ENCODE data around the gene EMC9.

Gene EMC9

DNA sequence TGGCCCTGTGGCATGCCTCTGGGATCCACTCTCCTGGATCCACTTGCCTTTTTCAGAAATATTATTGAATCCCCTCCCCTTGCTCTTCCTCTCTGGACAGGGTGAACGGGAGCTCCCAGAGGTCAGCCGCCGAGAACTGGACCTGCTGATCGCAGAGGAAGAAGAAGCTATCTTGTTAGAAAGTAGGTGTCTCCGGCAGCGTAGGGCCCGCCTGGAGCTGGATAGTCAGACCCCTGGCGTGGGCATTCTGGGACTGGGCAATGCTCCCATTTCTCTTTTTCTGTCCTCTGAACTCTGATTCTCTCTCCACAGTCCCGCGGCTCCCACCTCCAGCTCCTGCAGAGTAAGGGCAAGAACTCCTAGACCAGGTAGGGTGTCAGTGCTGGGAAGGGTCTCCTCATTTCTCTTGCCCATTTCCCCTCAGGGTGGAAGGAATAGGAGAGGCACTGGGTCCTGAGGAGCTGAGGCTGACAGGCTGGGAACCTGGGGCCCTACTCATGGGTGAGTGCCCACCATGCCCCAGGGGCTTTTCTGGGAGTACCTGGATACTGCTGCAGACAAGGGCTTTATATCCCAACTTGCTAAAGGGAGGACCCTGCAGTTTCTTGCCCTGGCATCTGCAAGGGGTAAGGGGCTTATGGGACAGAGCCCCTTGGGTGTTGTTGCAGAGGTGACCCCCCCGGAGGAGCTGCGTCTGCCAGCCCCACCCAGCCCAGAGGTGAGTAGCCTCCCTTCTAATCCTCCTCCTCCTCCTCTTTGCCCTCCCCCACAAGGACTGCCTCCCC, 35.8 kb upstream of the EMC9 start:
- no peak for FAIRE-seq

DNA sequence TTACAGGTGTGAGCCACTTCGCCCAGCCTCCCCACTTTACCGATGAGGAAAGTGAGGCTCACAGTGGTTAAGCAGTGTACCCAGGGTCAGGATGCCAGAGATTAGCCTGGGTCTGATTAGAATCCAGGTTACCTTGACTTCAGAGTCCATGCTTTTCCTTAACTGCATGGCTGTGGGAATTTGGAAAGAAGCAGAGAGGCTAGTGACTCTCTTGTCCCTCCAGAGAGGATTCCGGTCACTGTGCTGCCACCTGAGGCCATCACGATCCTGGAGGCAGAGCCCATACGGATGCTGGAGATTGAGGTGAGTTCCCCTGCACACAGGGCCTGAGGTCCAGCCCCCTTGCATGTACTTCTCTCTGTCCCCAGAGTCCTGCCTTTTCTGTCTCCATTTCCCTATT, 35.2 kb upstream of the EMC9 start:
- no peak for FAIRE-seq

DNA sequence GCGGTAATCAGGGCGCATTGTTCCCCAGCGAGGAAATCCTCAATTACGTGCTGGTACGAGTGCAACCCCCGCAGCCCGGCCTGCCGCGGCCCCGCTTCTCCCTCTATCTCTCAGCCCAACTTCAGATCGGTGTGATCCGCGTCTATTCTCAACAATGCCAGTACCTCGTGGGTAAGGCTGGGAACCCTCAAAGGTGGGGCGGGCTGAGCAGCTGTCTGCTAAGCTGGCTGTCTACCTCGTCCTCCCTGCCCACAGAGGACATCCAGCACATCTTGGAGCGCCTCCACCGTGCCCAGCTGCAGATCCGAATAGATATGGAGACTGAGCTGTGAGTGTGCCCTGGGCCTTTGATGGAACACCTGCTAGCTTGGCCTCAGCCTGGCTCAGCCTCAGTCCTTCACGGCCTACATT, 31.5 kb upstream of the EMC9 start:
- no peak for FAIRE-seq

DNA sequence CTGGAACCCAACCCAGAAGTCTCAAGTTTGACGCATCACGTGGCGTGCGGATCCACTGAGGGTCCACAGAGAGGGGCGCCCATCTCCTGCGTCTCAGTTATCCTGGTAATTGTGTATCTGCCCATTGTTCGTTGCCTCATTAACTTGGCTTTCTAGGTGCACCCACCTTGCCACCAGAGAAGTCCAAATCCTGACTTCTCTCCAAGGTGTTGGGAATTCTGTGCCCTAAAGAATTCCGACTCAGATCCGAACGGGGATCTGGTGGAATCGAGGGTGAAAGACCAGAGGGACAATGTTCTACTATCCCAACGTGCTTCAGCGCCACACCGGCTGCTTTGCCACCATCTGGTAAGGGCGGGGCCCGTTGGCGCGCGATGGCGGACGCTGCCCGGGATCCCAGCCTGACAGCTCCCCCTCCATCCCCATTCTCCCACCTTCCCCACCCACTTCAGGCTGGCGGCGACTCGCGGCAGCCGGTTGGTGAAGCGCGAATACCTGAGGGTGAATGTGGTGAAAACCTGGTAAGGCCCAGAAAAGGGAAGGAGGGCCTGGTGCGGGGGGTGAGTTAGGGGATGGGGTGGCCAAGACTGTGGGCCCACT, 31.0 kb upstream of the EMC9 start:
- FAIRE-seq: no peak

DNA sequence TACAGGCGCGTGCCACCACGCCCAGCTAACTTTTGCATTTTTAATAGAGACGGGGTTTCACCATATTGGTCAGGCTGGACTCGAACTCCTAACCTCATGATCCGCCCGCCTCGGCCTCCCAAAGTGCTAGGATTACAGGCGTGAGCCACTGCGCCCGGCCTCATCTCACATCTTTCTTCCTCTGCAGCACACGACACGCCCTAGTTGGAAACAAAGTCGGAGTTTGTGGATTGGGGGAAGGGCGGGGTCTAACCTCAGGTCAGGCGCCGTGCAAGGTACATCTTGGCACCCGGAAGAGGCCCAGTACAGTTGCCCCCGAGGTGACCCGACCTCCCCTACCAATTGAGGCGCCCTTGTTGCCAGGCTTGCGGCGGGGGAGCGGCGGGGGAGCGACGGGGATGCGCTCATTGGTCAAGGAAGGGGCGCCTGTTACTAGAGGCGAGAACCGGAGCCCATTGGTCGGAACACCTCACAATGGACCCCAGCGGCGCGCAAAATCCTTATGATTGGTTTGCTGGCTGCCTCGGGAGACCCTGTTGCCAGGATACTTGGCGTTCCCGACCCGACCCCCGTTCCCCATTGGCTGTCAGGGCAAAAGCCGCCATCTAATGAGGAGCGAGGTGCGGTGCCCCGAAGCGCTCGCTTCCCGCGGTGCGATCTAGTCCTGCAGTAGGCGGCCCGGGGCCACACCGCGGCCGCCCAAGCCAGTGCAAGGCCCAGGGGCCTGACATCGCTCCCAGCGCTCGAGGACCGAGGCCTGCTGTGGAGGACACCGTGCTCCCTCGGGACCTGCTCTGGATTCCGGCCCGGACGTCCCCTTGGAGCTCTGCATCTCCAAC, 30.2 kb upstream of the EMC9 start, which contains the start of gene REC8:
Gene REC8, plus strand, starts transcription at position 659 of the 839 bp plus-strand sequence. CDS start 473 bp downstream, outside the sequence.
- no peak for FAIRE-seq

DNA sequence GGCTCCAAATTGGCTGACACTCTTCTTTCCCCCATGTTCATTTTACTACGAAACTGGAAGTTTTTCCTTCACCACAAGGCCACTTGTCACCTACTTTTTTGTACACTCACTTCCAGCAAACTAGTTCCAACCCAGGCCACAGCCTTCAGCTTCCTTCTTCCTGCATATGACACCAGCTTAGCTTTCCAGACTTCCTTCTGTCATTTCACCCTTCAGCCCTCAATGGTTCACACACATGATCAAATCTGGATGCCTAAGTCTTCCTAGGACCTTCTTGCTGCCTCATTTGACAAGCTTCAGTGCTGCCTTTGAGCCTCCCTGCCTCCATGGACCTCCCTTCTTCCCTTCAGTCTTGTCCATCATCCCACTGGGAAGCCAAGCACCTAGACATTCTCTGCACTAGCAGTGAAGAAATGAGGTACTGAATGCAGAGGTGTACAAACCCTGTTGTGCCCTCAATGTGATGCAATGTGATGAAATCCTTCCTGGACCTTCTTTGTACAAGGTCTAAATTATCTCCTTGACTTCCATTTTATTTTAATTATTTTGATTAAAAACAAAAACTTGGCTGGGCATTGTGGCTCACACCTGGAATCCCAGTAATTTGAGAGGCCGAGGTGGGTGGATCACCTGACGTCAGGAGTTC, 26.2 kb upstream of the EMC9 start:
- no peak for FAIRE-seq

DNA sequence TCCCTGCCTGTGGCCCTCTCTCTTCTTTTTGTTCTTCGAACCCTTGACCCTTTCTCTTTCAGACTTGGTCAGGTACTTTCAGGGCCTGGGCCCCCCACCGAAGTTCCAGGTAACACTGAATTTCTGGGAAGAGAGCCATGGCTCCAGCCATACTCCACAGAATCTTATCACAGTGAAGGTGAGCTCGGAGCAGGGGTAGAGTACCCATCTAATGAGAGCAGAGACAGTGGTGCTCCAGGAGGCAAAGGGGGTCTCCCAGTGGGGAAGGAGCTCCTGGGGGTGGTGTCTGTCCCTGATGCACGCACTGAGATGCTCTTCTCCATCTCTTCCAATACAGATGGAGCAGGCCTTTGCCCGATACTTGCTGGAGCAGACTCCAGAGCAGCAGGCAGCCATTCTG, 24.4 kb upstream of the EMC9 start:
- no peak for FAIRE-seq

DNA sequence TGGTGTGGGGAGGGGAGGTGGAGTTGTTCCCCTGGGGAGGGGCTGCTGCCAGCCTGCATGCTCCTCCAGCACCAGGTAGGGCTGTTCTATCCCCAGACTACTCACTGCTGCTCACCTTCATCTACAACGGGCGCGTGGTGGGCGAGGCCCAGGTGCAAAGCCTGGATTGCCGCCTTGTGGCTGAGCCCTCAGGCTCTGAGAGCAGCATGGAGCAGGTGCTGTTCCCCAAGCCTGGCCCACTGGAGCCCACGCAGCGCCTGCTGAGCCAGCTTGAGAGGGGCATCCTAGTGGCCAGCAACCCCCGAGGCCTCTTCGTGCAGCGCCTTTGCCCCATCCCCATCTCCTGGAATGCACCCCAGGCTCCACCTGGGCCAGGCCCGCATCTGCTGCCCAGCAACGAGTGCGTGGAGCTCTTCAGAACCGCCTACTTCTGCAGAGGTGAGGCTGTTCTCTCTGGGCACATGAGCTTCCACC, 23.2 kb upstream of the EMC9 start:
- no peak for FAIRE-seq

DNA sequence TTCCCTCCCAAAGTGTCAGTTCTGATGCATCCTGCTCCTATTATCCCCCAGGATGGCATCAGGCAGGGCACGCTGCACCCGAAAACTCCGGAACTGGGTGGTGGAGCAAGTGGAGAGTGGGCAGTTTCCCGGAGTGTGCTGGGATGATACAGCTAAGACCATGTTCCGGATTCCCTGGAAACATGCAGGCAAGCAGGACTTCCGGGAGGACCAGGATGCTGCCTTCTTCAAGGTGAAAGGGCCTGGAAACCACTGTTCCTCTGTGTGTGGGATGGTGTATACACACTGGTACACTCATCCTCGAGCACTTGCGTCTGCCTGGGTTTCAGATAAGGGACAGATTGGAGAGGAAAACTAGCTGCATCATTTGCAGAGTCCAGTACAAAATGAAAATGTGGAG, 20.7 kb upstream of the EMC9 start:
- FAIRE-seq: no peak

DNA sequence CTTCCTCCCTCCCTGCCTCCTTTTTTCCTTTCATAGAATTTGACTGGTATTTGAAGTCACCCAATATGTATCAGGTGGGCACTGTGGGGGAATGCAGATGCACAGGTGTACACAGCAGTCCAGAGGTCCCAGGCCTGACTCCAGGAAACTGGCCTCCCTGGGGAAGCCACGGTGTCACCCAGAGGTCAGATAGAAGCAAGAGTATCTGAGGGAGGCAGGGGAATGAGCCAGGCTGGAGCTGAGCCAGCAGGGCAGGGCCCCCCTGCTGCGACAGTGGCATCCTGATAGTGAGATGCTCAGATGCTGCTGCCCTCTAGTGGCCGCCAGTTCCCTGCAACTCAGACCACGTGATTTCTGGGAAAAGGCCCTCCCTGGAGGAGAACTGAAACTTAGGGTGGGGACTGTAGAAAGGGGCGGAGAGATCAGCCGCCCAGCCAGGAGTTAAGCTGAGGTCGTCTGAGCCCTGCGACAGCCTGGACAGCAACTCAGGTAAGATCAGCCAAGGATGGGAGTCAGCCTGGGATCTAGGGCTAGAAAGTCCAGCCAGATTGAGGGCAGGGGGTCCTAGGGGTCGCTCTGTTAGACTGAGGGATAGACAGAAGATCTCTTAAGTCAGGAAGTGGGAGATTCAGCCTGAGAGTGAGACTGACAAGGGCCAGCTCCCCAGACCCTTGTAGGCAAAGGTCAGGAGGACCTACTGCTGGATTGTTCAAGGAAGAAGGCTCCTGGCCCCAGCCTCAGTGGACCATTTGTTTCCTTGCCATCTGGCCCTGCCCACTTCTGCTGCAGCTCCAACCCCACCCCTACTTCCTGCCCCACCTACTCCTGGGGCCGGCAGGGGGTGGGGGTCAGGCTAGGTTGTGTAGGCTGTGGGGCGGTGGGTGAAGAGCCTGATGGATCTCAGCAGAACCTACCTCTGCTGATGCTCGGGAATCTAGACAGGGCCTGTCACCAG, 19.7 kb upstream of the EMC9 start, which contains the start of gene IRF9:
Gene IRF9, plus strand, starts transcription at position 416 of the 955 bp plus-strand sequence. CDS start 880 bp downstream, outside the sequence.
- peak; percentile 55 for FAIRE-seq

DNA sequence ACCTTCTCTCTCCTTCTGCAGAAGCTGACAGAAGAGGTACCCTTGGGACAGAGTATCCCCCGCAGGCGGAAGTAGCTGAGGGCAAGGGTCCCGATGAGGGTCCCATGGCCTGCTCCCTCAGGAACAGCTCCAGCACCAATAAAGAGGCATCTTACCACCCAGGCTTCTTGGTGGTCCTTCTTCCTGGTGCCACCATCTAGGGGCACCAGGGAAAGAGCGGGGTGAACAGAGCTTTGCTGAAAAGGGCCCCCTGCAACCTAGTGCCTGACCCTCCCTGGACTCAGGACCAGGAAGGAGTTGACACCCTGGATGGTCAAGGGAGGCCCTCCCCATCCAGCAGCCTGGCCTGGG, 19.1 kb upstream of the EMC9 start:
- no peak for FAIRE-seq

DNA sequence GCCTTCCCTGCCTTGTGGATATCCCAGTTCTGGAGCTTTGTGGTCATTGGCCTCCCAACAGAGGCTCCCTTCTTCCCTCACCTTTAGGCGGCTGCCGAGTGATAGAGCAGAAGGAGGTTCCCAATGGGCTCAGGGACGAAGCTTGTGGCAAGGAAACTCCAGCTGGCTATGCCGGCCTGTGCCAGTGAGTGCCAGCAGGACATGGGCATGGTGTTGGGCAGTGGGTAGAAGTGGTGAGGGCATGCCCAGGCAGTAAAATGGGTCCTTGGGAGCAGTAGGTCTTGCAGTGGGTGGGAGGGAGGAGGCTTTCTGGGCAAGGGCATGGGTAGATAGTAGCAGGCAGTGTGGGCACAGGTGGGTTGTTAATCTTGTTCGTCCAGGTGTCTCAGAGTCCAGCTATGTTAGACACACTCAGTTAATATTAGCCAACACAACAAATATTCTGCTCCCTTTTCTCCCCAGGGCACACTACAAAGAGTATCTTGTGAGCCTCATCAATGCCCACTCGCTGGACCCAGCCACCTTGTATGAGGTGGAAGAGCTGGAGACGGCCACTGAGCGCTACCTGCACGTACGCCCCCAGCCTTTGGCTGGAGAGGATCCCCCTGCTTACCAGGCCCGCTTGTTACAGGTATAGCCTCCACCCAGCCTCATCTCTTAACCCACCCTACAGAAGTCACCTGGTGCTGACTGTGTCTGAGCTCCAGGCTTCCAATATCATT, 18.5 kb upstream of the EMC9 start:
- no peak for FAIRE-seq

DNA sequence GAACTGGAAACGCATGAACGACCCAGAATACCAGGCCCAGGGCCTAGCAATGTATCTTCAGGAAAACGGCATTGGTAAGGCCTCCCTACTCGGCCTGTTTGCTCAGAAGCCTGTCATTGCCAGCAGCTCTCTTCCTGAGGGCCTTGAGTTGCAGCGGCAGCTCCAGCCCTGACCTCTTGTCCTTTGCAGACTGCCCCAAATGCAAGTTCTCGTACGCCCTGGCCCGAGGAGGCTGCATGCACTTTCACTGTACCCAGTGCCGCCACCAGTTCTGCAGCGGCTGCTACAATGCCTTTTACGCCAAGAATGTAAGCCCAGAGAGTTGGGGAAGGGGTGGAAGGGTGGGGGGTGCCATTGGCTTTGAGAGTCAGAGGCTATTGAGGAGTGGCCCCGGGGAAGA, 15.9 kb upstream of the EMC9 start:
- no peak for FAIRE-seq

DNA sequence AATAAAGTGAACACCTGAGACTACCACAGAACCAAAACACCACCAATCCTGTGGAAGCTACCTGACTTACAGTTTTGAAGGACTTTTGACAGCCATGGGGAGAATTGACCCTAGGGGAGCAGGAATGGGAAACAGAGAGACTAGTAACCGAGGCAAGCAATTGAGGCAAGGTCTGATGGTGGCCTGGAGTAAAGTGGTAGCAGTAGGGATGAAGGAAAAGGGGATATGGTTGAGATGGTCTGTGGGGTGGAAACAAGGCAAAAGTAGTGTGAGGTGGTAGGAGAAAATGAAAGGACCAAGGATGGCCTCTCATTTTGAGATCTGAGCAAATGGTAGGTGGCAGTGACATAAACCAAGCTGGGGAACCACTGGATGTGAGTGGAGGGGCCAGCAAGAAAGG, 15.4 kb upstream of the EMC9 start:
- no peak for FAIRE-seq

DNA sequence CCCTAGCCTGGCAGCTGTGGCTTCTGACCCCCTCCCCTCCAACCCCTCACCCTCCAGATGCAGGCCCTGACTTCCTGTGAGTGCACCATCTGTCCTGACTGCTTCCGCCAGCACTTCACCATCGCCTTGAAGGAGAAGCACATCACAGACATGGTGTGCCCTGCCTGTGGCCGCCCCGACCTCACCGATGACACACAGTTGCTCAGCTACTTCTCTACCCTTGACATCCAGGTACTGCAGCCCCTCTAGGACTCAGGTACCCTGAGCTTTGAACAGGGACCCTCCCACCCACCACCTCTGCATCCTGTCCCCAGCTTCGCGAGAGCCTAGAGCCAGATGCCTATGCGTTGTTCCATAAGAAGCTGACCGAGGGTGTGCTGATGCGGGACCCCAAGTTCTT, 13.7 kb upstream of the EMC9 start:
- FAIRE-seq: no peak

DNA sequence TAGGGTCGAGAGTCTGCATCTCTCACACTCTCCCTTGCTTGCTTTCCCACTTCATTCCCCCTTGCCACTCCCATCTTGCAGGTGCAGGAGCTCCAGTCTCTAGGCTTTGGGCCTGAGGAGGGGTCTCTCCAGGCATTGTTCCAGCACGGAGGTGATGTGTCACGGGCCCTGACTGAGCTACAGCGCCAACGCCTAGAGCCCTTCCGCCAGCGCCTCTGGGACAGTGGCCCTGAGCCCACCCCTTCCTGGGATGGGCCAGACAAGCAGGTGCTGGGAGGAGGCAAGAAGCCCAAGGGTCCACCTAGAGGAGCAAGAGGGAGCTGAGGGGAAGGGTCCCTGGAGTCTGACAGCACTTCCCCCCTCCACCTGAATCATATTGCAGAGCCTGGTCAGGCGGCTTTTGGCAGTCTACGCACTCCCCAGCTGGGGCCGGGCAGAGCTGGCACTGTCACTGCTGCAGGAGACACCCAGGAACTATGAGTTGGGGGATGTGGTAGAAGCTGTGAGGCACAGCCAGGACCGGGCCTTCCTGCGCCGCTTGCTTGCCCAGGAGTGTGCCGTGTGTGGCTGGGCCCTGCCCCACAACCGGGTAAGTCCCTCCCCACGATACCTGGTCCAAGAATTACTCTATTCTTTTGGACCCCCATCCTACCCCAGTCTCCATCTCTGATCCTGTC, 10.2 kb upstream of the EMC9 start:
- FAIRE-seq: no peak

DNA sequence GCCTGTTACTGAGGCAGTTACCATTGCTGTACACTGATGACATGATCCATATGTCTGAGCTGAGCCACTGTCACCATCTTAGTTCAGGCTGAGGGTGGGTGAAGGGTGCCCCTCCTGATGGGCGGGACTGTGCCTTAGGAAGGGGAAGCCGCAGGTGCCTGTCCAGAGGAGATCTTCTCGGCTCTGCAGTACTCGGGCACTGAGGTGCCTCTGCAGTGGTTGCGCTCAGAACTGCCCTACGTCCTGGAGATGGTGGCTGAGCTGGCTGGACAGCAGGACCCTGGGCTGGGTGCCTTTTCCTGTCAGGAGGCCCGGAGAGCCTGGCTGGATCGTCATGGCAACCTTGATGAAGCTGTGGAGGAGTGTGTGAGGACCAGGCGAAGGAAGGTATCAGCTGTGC, 9.6 kb upstream of the EMC9 start:
- no peak for FAIRE-seq

DNA sequence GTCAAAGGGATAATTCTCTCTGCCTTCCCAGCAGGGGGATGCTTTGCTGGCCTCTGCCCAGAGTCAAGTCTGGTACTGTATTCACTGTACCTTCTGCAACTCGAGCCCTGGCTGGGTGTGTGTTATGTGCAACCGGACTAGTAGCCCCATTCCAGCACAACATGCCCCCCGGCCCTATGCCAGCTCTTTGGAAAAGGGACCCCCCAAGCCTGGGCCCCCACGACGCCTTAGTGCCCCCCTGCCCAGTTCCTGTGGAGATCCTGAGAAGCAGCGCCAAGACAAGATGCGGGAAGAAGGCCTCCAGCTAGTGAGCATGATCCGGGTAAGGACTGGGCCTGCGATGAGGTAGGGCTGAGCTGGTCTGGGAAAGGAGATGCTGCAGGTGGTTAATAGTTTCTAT, 9.2 kb upstream of the EMC9 start:
- FAIRE-seq: no peak

DNA sequence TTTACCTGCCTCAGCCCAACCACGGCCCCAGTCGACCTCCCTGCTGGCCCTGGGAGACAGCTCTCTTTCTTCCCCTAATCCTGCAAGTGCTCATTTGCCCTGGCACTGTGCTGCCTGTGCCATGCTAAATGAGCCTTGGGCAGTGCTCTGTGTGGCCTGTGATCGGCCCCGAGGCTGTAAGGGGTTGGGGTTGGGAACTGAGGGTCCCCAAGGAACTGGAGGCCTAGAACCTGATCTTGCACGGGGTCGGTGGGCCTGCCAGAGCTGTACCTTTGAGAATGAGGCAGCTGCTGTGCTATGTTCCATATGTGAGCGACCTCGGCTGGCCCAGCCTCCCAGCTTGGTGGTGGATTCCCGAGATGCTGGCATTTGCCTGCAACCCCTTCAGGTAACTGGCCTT, 8.7 kb upstream of the EMC9 start:
- FAIRE-seq: no peak

DNA sequence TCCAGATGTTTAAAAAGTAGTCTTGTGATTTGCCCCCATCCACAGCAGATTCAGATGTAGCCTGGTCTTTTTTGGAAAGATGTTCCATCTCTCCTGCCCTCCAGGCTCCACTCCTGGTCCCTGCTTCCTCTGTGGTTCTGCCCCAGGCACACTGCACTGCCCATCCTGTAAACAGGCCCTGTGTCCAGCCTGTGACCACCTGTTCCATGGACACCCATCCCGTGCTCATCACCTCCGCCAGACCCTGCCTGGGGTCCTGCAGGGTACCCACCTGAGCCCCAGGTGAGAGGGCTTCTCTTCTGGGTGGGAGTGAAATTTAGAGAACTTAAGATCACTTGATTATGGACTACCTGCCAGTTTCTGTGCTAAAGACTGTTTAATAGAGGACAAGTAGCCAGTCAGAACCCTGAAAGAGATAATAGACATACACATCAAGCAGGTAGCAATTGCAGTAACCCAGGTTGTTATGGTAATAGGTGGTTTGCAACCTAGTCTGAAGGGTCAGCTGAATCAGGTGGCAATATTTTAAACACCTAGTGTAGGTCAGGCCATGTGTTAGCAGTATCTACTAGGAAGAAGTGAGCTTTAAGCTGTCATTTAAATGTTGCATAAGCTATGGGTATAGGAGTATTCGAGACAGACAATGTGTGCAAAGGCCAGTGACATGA, 8.0 kb upstream of the EMC9 start:
- no peak for FAIRE-seq
